HG03432 (cell line): ENCODE measurements around the gene PSMA6.
A peak's percentile ranks its signal among the peaks of the same experiment; 100 is the strongest.

Experiments used
- ATAC-seq: cut with Tn5 transposase; IDR thresholded peaks from one replicate; pipeline ENCODE4 v1.9.1; 2021; ENCODE audit warnings: mild to moderate bottlenecking, moderate library complexity; ENCODE audit not compliant: unreplicated experiment

PSMA6 gene

DNA sequence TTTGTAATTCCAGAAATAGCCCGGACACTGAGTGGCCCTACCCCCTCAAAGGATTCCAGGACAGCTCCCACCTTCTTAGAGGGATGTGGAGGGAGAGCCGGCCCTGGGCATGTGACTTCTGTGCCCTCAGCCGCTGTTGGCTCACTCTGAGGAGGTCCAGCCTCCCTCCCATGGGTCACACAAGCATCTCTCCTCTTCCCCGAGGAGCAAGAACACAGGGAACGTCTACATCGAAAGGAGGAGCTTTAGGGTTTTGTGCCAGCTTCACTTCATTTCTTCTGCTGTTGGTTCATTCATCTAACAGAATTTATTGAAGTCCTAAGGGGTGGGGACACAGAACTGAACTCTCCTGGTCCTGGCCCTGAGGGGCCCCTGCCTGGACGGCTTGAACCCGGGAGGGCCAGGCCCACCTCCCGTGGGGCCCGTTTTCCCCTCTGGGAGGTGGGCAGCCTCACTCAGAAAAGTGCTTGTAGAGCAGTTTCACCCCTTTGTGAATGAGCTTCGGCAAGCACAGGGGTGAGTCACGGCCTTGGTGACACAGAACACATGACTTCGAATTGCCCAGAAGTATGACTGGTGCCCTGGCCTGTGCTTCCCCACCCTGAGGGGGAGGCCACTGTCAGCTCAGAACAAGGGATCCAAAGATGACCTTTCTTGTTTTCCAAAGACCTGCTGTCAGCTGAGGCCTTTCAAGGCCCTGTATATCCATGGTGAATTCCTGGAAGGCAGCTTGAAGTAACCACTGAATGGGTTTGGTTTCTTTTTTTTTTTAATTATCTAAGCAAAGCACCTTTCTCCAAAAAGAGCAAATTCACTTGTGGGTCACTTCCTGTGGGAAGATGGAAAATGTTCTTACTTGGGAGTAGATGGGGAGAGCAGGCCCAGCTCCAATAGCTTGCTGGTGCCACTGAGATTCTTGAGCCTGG is 73.2 kb downstream of the PSMA6 start:
- peak; percentile 53 for ATAC-seq

DNA sequence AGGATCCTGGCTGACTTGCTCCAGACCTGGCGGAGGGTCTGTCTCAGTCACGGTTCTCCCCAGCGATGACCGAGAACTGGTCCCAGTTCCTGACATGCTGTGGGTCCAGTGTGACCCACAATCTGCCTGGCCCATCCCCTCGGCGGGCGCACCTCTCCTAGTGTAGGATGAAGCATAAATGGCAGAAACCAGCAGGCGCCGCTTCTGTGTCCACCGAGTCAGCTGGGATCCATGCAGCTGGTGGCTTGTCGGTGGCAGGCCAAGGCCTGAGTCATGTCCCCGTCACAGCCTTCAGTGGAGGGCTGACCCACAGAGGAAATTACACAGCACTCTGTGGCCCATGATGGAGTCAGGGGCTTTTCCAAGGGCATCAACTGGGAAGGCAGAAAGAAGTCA is 73.9 kb downstream of the PSMA6 start:
- no peak for ATAC-seq

DNA sequence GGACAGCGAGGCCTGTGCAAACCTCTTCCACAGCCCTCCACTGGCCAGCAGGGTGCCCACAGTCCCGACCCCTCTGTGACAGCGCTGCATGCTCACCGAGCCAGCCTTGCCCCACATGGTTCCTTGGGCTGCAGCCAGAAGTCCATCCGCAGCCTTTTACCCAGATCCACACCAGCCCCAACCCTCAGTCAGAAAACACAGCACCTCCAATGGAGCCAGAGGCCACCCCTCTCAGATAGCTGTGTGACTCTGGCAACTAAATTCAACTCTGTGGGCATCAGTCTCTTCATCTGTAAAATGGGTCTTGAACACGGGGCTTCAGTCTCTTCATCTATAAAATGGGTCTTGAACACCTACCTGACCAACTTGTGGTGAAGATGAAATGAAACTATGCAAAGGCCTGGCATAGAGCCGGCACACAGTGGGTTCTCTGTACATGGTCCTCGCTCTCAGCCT is 74.4 kb downstream of the PSMA6 start:
- no peak for ATAC-seq

DNA sequence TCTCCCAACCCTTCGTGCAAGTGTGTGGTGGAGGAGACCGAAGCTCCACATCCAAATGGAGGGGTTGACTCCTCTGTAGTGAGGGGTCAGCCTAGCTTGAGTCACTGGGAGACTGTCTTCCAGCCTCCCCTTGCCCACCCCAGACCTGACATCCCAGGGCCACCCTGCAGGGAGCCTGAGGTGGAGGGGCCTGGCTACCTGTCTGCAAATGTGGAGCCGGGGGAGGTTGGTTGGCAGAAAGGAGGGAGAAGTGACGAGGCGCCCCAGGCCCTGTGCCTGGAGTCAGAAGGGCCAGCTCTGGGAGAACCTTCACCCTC is 74.8 kb downstream of the PSMA6 start:
- no peak for ATAC-seq
